Renal cortical epithelial cell (primary cell): Measurements from ENCODE around the gene RPL26. TPM values are rescaled to one million over a fixed set of nuclear protein-coding genes. Genes with fewer than 3 reads are reported as not detected.

Source experiments
- total RNA-seq: library from RNA; depleted of rRNA; stranded (reverse); fragments of >200 nt; gene quantifications from 2 replicates; pipeline ENCODE4 v1.2.3, GENCODE V29; 2014

RPL26 gene
- total RNA-seq, 1 donor from 2014 or later: 4,087 TPM

Other genes starting within 250 kb of the RPL26 start
- gene PER1, start 230.8 kb downstream of the RPL26 start, total RNA-seq: 4.3 and 34.5 TPM in 2 replicates
- 2.6 and 6.2 TPM in 2 replicates for gene VAMP2, start 220.2 kb downstream of the RPL26 start, total RNA-seq
- gene TMEM107, start 206.8 kb downstream of the RPL26 start, total RNA-seq: 22.7 and 24.0 TPM in 2 replicates
- 11.5 and 12.9 TPM in 2 replicates for gene BORCS6, start 193.0 kb downstream of the RPL26 start, total RNA-seq
- 1.0 and 27.8 TPM in 2 replicates for gene AURKB, start 172.6 kb downstream of the RPL26 start, total RNA-seq
- 3.5 and 12.7 TPM in 2 replicates for gene CTC1, start 135.1 kb downstream of the RPL26 start, total RNA-seq
- 19.3 and 23.7 TPM in 2 replicates for gene PFAS, start 133.9 kb downstream of the RPL26 start, total RNA-seq
- 5.4 and 6.6 TPM in 2 replicates for gene RANGRF, start 94.5 kb downstream of the RPL26 start, total RNA-seq
- gene SLC25A35, start 87.8 kb downstream of the RPL26 start, total RNA-seq: 0.35 and 1.3 TPM in 2 replicates
- 0.05 TPM in 1 of 2 replicates, not detected in the other for gene ARHGEF15, start 73.0 kb downstream of the RPL26 start, total RNA-seq
- gene ODF4, start 43.4 kb downstream of the RPL26 start, total RNA-seq: not detected in 2 replicates
- gene RNF222, start 14.6 kb upstream of the RPL26 start, total RNA-seq: not detected in 2 replicates
- gene NDEL1, start 52.7 kb upstream of the RPL26 start, total RNA-seq: 31.8 and 38.0 TPM in 2 replicates
- gene MYH10, start 247.5 kb upstream of the RPL26 start, total RNA-seq: 49.5 and 149 TPM in 2 replicates